ENCODE measurements around the gene ACAT1.
"Not testable (repeated sequence)": the region's sequence is repeated elsewhere in the genome, so short reads cannot be mapped to it uniquely, and the experiment has no call there.

The ACAT1 gene

GRCh38 chr11:108121274-108122155, at the start of gene ACAT1:
ACAT1 (plus strand) TSS chr11:108121567; CDS start chr11:108121607, 40 bp downstream.
- DNase-seq, result peak; percentile 88

- no peak for DNase-seq
These were observed 36.6 kb upstream of the ACAT1 start for GRCh38 chr11:108084811-108085210.

GRCh38 chr11:108085672-108086071, 35.7 kb upstream of the ACAT1 start:
- DNase-seq, result no peak

GRCh38 chr11:108092134-108092533, 29.2 kb upstream of the ACAT1 start:
- DNase-seq, result no peak

- no peak for DNase-seq
These were observed 28.1 kb upstream of the ACAT1 start for GRCh38 chr11:108093128-108093904.

- no peak for DNase-seq
These were observed 24.2 kb upstream of the ACAT1 start for GRCh38 chr11:108097179-108097578.

- no peak for DNase-seq
These were observed 20.1 kb upstream of the ACAT1 start for GRCh38 chr11:108101090-108101775.

- no peak for DNase-seq
These were observed 10.2 kb upstream of the ACAT1 start for GRCh38 chr11:108111126-108111525.

- no peak for DNase-seq
These were observed 9.3 kb upstream of the ACAT1 start for GRCh38 chr11:108112057-108112456.

- peak; percentile 94 for DNase-seq
These were observed 5.7 kb upstream of the ACAT1 start for GRCh38 chr11:108115500-108116140.

GRCh38 chr11:108117746-108118371, 3.5 kb upstream of the ACAT1 start:
- peak; percentile 71 for DNase-seq

GRCh38 chr11:108120936-108121273, 462 bp upstream of the ACAT1 start:
- not testable (repeated sequence) for DNase-seq

- DNase-seq, result peak; percentile 51
These were observed 830 bp downstream of the ACAT1 start for GRCh38 chr11:108122166-108122628.

- no peak for DNase-seq
These were observed 3.7 kb downstream of the ACAT1 start for GRCh38 chr11:108125096-108125495.

GRCh38 chr11:108128772-108129171, 7.4 kb downstream of the ACAT1 start:
- DNase-seq, result no peak

- no peak for DNase-seq
These were observed 10.6 kb downstream of the ACAT1 start for GRCh38 chr11:108131993-108132392.

GRCh38 chr11:108132993-108133538, 11.7 kb downstream of the ACAT1 start:
- not testable (repeated sequence) for DNase-seq

GRCh38 chr11:108135845-108136544, 14.6 kb downstream of the ACAT1 start:
- no peak for DNase-seq

- no peak for DNase-seq
These were observed 15.8 kb downstream of the ACAT1 start for GRCh38 chr11:108137212-108137611.

GRCh38 chr11:108142304-108142703, 20.9 kb downstream of the ACAT1 start:
- DNase-seq, result no peak

GRCh38 chr11:108144615-108145014, 23.2 kb downstream of the ACAT1 start:
- no peak for DNase-seq

Data from NCI-H1105 treated with DMSO at 0.1 percent for 48 hours (cell line).